ENCODE results near the gene HRC.

The HRC gene

DNA sequence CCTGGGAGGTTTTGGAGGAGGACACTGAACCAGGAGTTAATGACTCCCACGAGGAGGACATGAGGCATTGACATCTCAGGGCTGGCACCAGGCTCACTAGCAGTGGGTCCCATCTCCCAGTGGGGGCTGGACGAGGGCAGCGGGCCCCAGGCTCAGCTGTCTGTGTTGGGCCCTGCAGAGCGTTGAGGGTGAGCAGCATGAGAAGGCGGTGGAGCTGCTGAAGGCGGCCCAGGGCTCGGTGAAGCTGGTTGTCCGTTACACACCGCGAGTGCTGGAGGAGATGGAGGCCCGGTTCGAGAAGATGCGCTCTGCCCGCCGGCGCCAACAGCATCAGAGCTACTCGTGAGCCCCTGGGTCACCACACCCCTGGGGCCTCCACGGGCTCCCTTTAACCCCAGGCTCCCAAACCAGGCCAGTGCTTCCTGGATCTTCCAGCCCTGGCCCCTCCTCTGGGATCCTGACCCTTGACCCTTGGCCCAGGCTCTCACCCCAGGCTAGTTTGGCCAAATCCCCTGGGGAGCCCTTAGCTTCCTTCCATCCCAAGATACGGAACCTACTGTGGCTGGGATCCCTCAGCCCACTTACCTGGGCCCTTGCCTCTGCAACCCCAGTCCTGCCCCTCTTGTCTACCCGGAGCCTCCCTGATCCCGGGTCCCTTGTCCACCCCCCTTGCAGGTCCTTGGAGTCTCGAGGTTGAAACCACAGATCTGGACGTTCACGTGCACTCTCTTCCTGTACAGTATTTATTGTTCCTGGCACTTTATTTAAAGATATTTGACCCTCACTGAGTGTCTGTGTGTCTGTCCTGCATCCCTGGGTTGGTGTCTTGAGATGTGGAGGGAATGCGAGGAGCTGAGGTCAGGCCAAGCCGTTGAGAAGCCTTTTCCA, 37.3 kb downstream of the HRC start:
- no peak for ATAC-seq
- Mint-ChIP-seq H3K27me3 (peaks cover 14% of the 10 kb centered on the region), H3K9me3 (no peaks in the 10 kb centered on the region), H3K4me3 (peak overlapping the region; percentile 87), H3K4me1 (peaks cover 59% of the 10 kb centered on the region), H3K27ac (peak overlapping the region; percentile 94), H3K36me3 (no peaks in the 10 kb centered on the region)

GRCh38 chr19:49116544-49116943, 38.7 kb downstream of the HRC start:
- Mint-ChIP-seq H3K36me3 (no peaks in the 10 kb centered on the region), H3K27ac (no peak overlapping the region), H3K4me1 (peaks cover 59% of the 10 kb centered on the region), H3K27me3 (peaks cover 14% of the 10 kb centered on the region), H3K4me3 (no peak overlapping the region), H3K9me3 (no peaks in the 10 kb centered on the region)
- ATAC-seq = no peak

DNA sequence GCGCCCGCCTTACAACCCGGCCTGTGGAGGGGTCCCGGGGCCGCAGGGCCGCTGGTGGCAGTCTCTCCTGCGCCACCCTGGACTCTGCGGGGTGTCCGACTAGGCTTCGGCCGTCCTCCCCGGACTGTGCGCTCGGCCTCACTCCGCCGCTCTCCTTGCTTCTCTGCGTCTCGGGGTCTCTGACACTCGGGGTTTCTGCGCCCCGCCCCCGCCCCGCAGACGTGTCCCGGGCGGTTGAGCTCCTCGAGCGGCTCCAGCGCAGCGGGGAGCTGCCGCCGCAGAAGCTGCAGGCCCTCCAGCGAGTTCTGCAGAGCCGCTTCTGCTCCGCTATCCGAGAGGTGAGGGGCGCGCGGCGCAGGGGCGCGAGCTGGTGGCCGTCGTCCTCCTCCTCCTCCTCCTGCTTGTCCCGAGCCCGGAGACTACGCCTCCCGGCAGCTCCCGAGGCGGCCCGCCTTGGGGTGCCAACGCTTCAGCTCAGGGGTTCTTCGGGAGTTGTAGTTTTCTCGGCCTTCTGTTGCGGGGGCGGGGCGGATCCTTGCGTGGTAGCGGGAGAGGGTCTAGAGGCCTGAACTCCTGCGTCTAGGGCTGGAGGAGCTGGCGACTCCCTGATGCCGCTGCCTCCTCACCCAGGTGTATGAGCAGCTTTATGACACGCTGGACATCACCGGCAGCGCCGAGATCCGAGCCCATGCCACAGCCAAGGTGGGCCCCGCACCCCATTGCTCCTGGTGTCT, 40.4 kb downstream of the HRC start:
- no peaks in the 10 kb centered on the region for H3K27me3 Mint-ChIP-seq
- no peak for ATAC-seq
- peaks cover 46% of the 10 kb centered on the region for H3K4me1 Mint-ChIP-seq
- no peak overlapping the region for H3K27ac Mint-ChIP-seq
- peak overlapping the region; percentile 78 for H3K4me3 Mint-ChIP-seq
- H3K9me3 Mint-ChIP-seq = no peaks in the 10 kb centered on the region
- no peaks in the 10 kb centered on the region for H3K36me3 Mint-ChIP-seq

DNA sequence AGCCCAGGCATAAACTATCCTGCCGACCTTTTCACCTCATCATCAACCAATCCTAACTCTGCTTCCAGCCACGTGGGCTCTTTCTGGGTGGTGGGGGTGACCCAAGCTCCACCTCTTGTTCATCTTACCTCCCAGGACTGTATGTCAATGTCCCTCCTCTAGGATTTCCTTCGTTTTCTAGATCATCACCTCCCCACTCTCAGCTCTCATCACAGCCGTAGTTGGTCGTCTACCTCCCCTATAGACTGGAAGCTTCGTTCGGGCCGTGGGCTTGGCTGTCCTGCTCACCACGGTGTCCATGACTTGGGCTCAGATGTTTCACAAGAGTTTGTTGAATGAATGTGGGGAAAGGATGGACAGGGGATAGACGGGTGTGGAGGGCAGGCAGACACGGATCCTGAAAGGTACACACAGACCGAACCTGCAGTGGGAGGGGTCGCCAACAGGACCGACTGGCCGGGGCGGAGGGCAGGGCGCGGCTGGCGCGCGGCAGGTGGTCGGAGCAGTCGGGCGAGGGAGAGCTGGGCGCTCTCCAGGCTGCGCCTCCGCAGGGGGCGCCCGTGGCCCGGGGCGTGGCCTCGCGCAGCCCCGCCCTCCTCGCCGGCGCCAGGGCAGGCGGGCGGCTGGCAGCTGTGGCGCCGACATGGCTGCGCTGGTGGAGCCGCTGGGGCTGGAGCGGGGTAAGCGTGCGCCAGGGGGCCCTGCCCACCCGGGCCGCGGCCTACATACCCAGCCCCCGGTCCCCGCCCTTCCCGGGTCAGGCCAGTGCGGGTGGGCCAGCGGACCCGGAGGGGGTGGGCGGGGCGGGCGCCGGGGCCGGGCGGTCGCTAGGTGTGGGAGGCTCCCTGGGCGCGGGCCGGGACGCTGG, 41.2 kb downstream of the HRC start, which contains the start of gene LIN7B:
Gene LIN7B, plus strand, starts transcription at position 609 of the 868 bp plus-strand sequence. Its CDS starts 35 bp downstream, at position 644.
- Mint-ChIP-seq H3K27ac (peak within 1 kb of the TSS; percentile 4), H3K4me1 (peaks cover 45% of the 10 kb centered on the region), H3K36me3 (peaks cover 3% of the 10 kb centered on the region), H3K4me3 (peak within 1 kb of the TSS; percentile 82), H3K27me3 (no peaks in the 10 kb centered on the region), H3K9me3 (no peaks in the 10 kb centered on the region)
- ATAC-seq = peak; percentile 80

- Mint-ChIP-seq H3K9me3 (no peaks in the 10 kb centered on the region), H3K4me3 (no peak overlapping the region), H3K27ac (no peak overlapping the region), H3K27me3 (no peaks in the 10 kb centered on the region), H3K36me3 (peaks cover 25% of the 10 kb centered on the region), H3K4me1 (peaks cover 30% of the 10 kb centered on the region)
- no peak for ATAC-seq
Measured at GRCh38 chr19:49111218-49111998, 43.8 kb downstream of the HRC start.

DNA sequence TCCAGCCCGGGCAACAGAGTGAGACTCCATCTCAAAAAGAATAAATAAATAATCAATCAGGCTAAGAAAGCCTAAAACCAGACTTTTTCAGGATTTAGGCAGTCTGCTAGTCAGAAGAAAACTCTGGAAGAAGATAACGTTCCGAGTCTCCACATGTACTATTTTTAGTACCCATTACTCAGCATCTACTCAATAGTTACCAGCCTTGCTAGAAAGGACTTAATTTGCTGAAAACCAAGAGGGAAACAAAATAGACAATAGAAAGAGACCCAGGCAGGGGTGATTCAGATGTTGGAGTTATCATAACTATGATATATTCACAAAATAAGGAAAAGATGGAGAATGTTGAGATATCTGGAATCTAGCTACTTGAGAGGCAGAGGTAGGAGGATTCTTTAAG, 44.6 kb downstream of the HRC start:
- Mint-ChIP-seq H3K4me1 (peaks cover 26% of the 10 kb centered on the region), H3K27ac (no peak overlapping the region), H3K4me3 (no peak overlapping the region), H3K9me3 (no peaks in the 10 kb centered on the region), H3K36me3 (peaks cover 25% of the 10 kb centered on the region), H3K27me3 (no peaks in the 10 kb centered on the region)
- no peak for ATAC-seq

DNA sequence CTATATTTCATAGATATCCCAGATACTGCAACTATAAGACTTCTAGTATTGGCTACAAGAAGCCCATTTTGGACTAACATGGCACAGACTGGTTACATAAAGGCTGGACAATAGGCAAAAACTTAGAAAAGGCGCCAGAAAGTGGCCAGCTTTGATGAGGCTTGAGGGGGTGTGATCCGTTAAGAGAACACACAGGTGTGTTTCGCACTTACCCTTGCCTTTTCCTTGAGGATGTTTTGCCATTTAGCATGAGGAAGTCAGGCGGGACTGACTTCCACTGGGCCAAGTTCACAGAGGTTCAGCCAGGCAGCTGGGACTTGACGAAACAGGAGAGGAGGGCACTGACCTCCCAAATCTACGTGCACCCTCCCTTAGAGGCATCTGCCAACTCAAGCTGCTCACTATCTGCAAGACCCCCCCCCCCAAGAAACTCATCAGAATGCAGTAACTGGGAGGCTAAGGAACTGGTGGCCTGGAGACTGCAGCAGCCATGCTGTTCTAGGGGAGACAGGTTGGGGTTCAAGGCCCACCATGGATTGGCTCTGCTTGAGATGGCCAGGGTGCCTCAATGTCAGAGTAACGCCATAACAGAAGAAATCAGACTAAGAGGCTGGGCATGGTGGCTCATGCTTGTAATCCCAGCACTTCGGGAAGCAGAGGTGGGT, 45.5 kb downstream of the HRC start:
- H3K4me3 Mint-ChIP-seq = no peak overlapping the region
- no peak overlapping the region for H3K27ac Mint-ChIP-seq
- H3K27me3 Mint-ChIP-seq = no peaks in the 10 kb centered on the region
- peaks cover 26% of the 10 kb centered on the region for H3K4me1 Mint-ChIP-seq
- H3K36me3 Mint-ChIP-seq = peaks cover 33% of the 10 kb centered on the region
- ATAC-seq = no peak
- H3K9me3 Mint-ChIP-seq = no peaks in the 10 kb centered on the region

DNA sequence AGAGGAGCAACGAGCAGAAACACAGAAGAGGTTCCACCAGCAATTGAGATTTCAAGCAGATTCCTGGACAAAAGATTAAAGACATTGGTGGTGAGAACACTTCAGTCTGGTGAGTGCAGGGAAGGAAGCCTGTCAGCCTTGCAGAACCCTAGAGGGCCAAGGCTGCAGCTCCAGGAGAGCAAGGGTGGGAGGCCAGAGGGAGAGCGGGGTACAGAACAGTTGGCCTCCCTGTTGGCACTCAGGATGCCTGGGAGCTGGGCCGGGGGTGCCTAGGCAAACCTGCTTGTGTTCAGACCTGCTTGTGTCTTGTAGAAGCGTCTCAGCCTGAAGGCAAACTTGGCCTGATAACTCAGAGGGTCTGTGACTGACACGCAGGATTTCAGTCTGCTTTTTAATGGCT, 46.1 kb downstream of the HRC start:
- Mint-ChIP-seq H3K4me1 (peaks cover 28% of the 10 kb centered on the region), H3K36me3 (peaks cover 40% of the 10 kb centered on the region), H3K4me3 (no peak overlapping the region), H3K27ac (no peak overlapping the region), H3K9me3 (no peaks in the 10 kb centered on the region), H3K27me3 (no peaks in the 10 kb centered on the region)
- ATAC-seq = no peak

DNA sequence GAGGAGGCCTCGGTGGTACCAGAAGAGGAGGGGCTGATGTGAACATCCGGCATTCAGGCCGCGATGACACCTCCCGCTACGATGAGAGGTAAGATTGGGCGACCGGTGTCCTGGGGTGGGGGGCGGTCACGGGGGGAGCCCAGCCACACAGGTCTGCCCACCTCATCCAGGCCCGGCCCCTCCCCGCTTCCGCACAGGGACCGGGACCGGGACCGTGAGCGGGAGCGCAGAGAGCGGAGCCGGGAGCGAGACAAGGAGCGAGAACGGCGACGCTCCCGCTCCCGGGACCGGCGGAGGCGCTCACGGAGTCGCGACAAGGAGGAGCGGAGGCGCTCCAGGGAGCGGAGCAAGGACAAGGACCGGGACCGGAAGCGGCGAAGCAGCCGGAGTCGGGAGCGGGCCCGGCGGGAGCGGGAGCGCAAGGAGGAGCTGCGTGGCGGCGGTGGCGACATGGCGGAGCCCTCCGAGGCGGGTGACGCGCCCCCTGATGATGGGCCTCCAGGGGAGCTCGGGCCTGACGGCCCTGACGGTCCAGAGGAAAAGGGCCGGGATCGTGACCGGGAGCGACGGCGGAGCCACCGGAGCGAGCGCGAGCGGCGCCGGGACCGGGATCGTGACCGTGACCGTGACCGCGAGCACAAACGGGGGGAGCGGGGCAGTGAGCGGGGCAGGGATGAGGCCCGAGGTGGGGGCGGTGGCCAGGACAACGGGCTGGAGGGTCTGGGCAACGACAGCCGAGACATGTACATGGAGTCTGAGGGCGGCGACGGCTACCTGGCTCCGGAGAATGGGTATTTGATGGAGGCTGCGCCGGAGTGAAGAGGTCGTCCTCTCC, 47.4 kb downstream of the HRC start:
- H3K36me3 Mint-ChIP-seq = peaks cover 42% of the 10 kb centered on the region
- no peak overlapping the region for H3K27ac Mint-ChIP-seq

DNA sequence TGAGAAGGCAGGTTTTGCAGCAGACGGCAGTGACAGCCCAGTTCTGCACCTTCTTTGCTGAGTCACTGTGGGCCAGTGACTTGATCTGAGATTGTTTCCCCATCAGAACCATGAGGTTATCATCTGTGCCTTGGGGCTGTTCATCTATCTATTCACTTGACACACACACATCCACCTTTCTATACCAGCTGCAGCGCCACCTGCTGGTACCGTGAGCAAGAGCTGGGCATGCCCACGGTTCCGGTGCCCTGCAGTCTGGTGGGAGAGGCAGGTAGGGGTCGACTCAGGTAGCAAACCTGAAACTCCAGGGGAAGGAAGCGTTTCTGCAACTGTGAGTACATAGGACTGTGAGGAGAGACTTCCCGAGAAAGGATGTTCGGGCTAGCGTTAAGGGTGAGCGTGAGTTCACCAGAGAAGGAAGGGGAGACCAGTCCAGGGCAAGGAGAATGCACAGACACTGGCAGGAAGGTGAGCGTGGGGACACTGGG, 48.5 kb downstream of the HRC start:
- Mint-ChIP-seq H3K27me3 (no peaks in the 10 kb centered on the region), H3K27ac (no peak overlapping the region), H3K4me3 (no peak overlapping the region), H3K4me1 (peaks cover 17% of the 10 kb centered on the region), H3K36me3 (peaks cover 48% of the 10 kb centered on the region), H3K9me3 (no peaks in the 10 kb centered on the region)
- peak; percentile 78 for ATAC-seq

More for the DNA sequence above, 47.4 kb downstream of the HRC start:
- Mint-ChIP-seq H3K9me3 (no peaks in the 10 kb centered on the region), H3K4me1 (peaks cover 17% of the 10 kb centered on the region), H3K4me3 (no peak overlapping the region), H3K27me3 (no peaks in the 10 kb centered on the region)
- peak; percentile 32 for ATAC-seq

- Mint-ChIP-seq H3K4me1 (peaks cover 17% of the 10 kb centered on the region), H3K36me3 (peaks cover 64% of the 10 kb centered on the region), H3K9me3 (no peaks in the 10 kb centered on the region), H3K27ac (peak overlapping the region; percentile 33), H3K4me3 (no peak overlapping the region), H3K27me3 (no peaks in the 10 kb centered on the region)
- ATAC-seq = no peak
Measured at GRCh38 chr19:49104229-49104864, 50.8 kb downstream of the HRC start.

- Mint-ChIP-seq H3K4me1 (peaks cover 17% of the 10 kb centered on the region), H3K36me3 (peaks cover 64% of the 10 kb centered on the region), H3K27me3 (no peaks in the 10 kb centered on the region), H3K9me3 (no peaks in the 10 kb centered on the region), H3K27ac (no peak overlapping the region), H3K4me3 (no peak overlapping the region)
- no peak for ATAC-seq
Measured at GRCh38 chr19:49103331-49104085, 51.7 kb downstream of the HRC start.

Data from stimulated activated memory B cell treated with anti-CD40 and anti-IgM and Interleukin-4, amounts not matched to agents 10 μg/mL and 1 μg/mL and 100 μg/mL, for 72 hours (primary cell).